ENCODE measurements around the gene CCDC195. TPM values are rescaled to one million over a fixed set of nuclear protein-coding genes. Genes with fewer than 3 reads are reported as not detected.

The CCDC195 gene
- total RNA-seq, 1 experiment from 2014 or later, result not detected

- Histone ChIP-seq H4K91ac (ENCODE audit: insufficient read length, low read depth, low read length) (no peak overlapping the region), H3K23ac (ENCODE audit: insufficient read length, low read depth, low read length) (no peak overlapping the region), H3K4ac (ENCODE audit: low read depth, low read length) (no peak overlapping the region), H3K9me3 (ENCODE audit: control insufficient read depth, low read depth, low read length) (no peaks in the 10 kb centered on the region), H2BK120ac (ENCODE audit: low read depth, low read length, poor library complexity, severe bottlenecking) (no peak overlapping the region), H2AFZ (ENCODE audit: low read length) (no peak overlapping the region), H4K8ac (replicated peaks; ENCODE audit: insufficient read length, low read depth, low read length) (no peak overlapping the region), H2BK20ac (ENCODE audit: low read depth, low read length, poor library complexity, severe bottlenecking) (no peak overlapping the region), H3T11ph (ENCODE audit: low read length) (no peak overlapping the region), H4K20me1 (ENCODE audit: control insufficient read depth, insufficient read depth, insufficient read length) (no peaks in the 10 kb centered on the region), H3K27ac (ENCODE audit: insufficient read length, low read depth, low read length) (no peak overlapping the region), H4K5ac (ENCODE audit: insufficient read length, low read depth, low read length) (no peak overlapping the region), H3K18ac (ENCODE audit: insufficient read length, low read depth, low read length) (no peak overlapping the region), H3K14ac (ENCODE audit: insufficient read depth, low read length) (no peak overlapping the region), H3K27me3 (ENCODE audit: insufficient read depth, low read length) (no peaks in the 10 kb centered on the region), H3K79me2 (ENCODE audit: insufficient read depth, low read length) (no peaks in the 10 kb centered on the region), H3K79me1 (ENCODE audit: insufficient read depth, low read depth, low read length, poor library complexity, severe bottlenecking) (no peaks in the 10 kb centered on the region), H3K56ac (ENCODE audit: insufficient read length, low read depth, low read length) (no peak overlapping the region), H3K4me1 (ENCODE audit: insufficient read depth, low read length) (no peaks in the 10 kb centered on the region), H2AK5ac (ENCODE audit: insufficient read length, low read length) (no peak overlapping the region), H2BK15ac (ENCODE audit: low read depth, low read length) (no peak overlapping the region), H3K23me2 (ENCODE audit: insufficient read length, low read depth, low read length, poor library complexity, severe bottlenecking) (no peaks in the 10 kb centered on the region), H2BK5ac (ENCODE audit: insufficient read length, low read length) (no peak overlapping the region), H3K9ac (ENCODE audit: extremely low read depth, insufficient read length, low read length) (no peak overlapping the region), H3K4me2 (ENCODE audit: insufficient read depth, insufficient read length, low read length) (no peak overlapping the region), H2BK12ac (ENCODE audit: insufficient read length, low read depth, low read length) (no peak overlapping the region)
- TF ChIP-seq, protein P1, sequence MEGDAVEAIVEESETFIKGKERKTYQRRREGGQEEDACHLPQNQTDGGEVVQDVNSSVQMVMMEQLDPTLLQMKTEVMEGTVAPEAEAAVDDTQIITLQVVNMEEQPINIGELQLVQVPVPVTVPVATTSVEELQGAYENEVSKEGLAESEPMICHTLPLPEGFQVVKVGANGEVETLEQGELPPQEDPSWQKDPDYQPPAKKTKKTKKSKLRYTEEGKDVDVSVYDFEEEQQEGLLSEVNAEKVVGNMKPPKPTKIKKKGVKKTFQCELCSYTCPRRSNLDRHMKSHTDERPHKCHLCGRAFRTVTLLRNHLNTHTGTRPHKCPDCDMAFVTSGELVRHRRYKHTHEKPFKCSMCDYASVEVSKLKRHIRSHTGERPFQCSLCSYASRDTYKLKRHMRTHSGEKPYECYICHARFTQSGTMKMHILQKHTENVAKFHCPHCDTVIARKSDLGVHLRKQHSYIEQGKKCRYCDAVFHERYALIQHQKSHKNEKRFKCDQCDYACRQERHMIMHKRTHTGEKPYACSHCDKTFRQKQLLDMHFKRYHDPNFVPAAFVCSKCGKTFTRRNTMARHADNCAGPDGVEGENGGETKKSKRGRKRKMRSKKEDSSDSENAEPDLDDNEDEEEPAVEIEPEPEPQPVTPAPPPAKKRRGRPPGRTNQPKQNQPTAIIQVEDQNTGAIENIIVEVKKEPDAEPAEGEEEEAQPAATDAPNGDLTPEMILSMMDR (conservative IDR thresholded peaks at IDR 0.05), result no peak
- Mint-ChIP-seq H3K27ac (no peak overlapping the region), H3K9me3 (no peaks in the 10 kb centered on the region), H3K4me3 (no peak overlapping the region), H3K27me3 (ENCODE audit: low read depth) (no peaks in the 10 kb centered on the region), H3K36me3 (ENCODE audit: insufficient read depth in 1 of 3, low read depth in 3 of 3) (no peaks in the 10 kb centered on the region), H3K4me1 (no peaks in the 10 kb centered on the region)
- no peak for DNase-seq
- WGBS (ENCODE audit: extremely low coverage, insufficient read length, low lambda C conversion rate), result no CpG with 5 or more reads among the region's 2 CpGs
Measured at GRCh38 chr2:224691563-224691962, 24.6 kb downstream of the CCDC195 start.

Measured in H9 (cell line).